ENCODE data around the gene PTPRA. TPM values are rescaled to one million over a fixed set of nuclear protein-coding genes. Genes with fewer than 3 reads are reported as not detected.

PTPRA gene
- total RNA-seq, 1 donor from 2014 or later = 59.9 TPM

- no peaks in the 10 kb centered on the region for H3K9me3 Mint-ChIP-seq (ENCODE audit: unreplicated experiment)
- peak overlapping the region; percentile 94 for H3K4me3 Mint-ChIP-seq (ENCODE audit: unreplicated experiment)
- no peak for TF ChIP-seq CTCF (IDR thresholded peaks at IDR 0.05; ENCODE audit: unreplicated experiment)
- peaks cover 24% of the 10 kb centered on the region for H3K36me3 Mint-ChIP-seq (ENCODE audit: low read depth, unreplicated experiment)
- peaks cover 21% of the 10 kb centered on the region for H3K4me1 Mint-ChIP-seq (ENCODE audit: unreplicated experiment)
- peaks cover 18% of the 10 kb centered on the region for H3K27me3 Mint-ChIP-seq (ENCODE audit: unreplicated experiment)
- DNase-seq (ENCODE audit: low spot score) = peak; percentile 55
- peak overlapping the region; percentile 75 for H3K27ac Mint-ChIP-seq (ENCODE audit: unreplicated experiment)
Measured at GRCh38 chr20:2840967-2841531, 32.2 kb upstream of the PTPRA start.

- H3K27ac Mint-ChIP-seq (ENCODE audit: unreplicated experiment) = no peak overlapping the region
- H3K4me3 Mint-ChIP-seq (ENCODE audit: unreplicated experiment) = no peak overlapping the region
- peaks cover 6% of the 10 kb centered on the region for H3K27me3 Mint-ChIP-seq (ENCODE audit: unreplicated experiment)
- H3K36me3 Mint-ChIP-seq (ENCODE audit: low read depth, unreplicated experiment) = peaks cover 4% of the 10 kb centered on the region
- no peaks in the 10 kb centered on the region for H3K9me3 Mint-ChIP-seq (ENCODE audit: unreplicated experiment)
- TF ChIP-seq CTCF (IDR thresholded peaks at IDR 0.05; ENCODE audit: unreplicated experiment) = no peak
- H3K4me1 Mint-ChIP-seq (ENCODE audit: unreplicated experiment) = peaks cover 4% of the 10 kb centered on the region
- no peak for DNase-seq (ENCODE audit: low spot score)
Measured at GRCh38 chr20:2845607-2846006, 27.7 kb upstream of the PTPRA start.

DNA sequence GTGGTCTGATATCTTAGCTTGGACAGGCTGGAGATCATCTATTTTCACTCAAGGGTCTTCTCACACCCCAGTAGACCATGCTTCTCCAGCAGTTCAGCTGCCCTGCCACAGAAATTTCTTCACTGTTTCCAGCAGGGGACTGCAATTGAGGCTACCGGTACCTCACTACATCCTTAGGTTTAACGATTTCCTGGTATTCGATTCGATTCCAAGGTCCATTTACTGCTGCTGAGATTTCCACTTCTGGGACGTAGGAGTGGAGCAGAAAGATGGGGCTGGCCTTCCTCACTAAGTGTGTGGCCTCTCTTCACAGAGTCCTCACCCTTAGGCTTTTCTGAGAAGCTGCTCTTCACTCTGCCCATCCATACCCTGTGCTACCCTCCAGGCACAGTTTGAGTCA lies 26.6 kb upstream of the PTPRA start:
- no peak for TF ChIP-seq CTCF (IDR thresholded peaks at IDR 0.05; ENCODE audit: unreplicated experiment)
- Mint-ChIP-seq H3K9me3 (ENCODE audit: unreplicated experiment) (no peaks in the 10 kb centered on the region), H3K27ac (ENCODE audit: unreplicated experiment) (no peak overlapping the region), H3K27me3 (ENCODE audit: unreplicated experiment) (peaks cover 3% of the 10 kb centered on the region), H3K4me1 (ENCODE audit: unreplicated experiment) (no peaks in the 10 kb centered on the region), H3K4me3 (ENCODE audit: unreplicated experiment) (no peak overlapping the region), H3K36me3 (ENCODE audit: low read depth, unreplicated experiment) (no peaks in the 10 kb centered on the region)
- no peak for DNase-seq (ENCODE audit: low spot score)

GRCh38 chr20:2847802-2848201 lies 25.5 kb upstream of the PTPRA start:
- Mint-ChIP-seq H3K36me3 (ENCODE audit: low read depth, unreplicated experiment) (no peaks in the 10 kb centered on the region), H3K4me1 (ENCODE audit: unreplicated experiment) (no peaks in the 10 kb centered on the region), H3K27me3 (ENCODE audit: unreplicated experiment) (peaks cover 3% of the 10 kb centered on the region), H3K4me3 (ENCODE audit: unreplicated experiment) (no peak overlapping the region), H3K27ac (ENCODE audit: unreplicated experiment) (no peak overlapping the region), H3K9me3 (ENCODE audit: unreplicated experiment) (no peaks in the 10 kb centered on the region)
- no peak for TF ChIP-seq CTCF (IDR thresholded peaks at IDR 0.05; ENCODE audit: unreplicated experiment)
- no peak for DNase-seq (ENCODE audit: low spot score)

DNA sequence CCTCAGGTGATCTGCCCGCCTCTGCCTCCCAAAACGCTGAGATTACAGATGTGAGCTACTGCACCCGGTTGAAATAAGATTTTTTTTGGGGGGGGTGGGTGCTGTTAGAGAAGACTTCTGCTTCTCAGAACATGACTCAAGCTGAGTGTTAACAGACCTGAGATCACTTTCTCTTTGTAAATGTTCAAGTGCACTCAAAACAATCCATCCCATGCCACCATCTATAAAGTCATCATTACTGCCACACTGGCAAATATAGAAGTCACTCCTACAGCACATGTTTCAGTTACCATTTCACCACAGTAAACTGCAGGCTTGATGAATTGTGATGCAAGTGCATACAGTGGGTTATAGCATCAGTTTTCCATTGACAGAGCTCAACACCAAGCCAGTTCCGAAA lies 23.8 kb upstream of the PTPRA start:
- Mint-ChIP-seq H3K36me3 (ENCODE audit: low read depth, unreplicated experiment) (no peaks in the 10 kb centered on the region), H3K4me3 (ENCODE audit: unreplicated experiment) (no peak overlapping the region), H3K27me3 (ENCODE audit: unreplicated experiment) (peaks cover 3% of the 10 kb centered on the region)

More for the DNA sequence above, 23.8 kb upstream of the PTPRA start:
- Mint-ChIP-seq H3K27ac (ENCODE audit: unreplicated experiment) (no peak overlapping the region), H3K4me1 (ENCODE audit: unreplicated experiment) (no peaks in the 10 kb centered on the region), H3K9me3 (ENCODE audit: unreplicated experiment) (no peaks in the 10 kb centered on the region)
- no peak for DNase-seq (ENCODE audit: low spot score)
- no peak for TF ChIP-seq CTCF (IDR thresholded peaks at IDR 0.05; ENCODE audit: unreplicated experiment)
